ENCODE results near the gene PSME2. TPM values are rescaled to one million over a fixed set of nuclear protein-coding genes. Genes with fewer than 3 reads are reported as not detected.

Gene PSME2, protein sequence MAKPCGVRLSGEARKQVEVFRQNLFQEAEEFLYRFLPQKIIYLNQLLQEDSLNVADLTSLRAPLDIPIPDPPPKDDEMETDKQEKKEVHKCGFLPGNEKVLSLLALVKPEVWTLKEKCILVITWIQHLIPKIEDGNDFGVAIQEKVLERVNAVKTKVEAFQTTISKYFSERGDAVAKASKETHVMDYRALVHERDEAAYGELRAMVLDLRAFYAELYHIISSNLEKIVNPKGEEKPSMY
- total RNA-seq (2014; rRNA removed; shearing (Covaris generic)) = 241 and 245 TPM in 2 replicates

DNA sequence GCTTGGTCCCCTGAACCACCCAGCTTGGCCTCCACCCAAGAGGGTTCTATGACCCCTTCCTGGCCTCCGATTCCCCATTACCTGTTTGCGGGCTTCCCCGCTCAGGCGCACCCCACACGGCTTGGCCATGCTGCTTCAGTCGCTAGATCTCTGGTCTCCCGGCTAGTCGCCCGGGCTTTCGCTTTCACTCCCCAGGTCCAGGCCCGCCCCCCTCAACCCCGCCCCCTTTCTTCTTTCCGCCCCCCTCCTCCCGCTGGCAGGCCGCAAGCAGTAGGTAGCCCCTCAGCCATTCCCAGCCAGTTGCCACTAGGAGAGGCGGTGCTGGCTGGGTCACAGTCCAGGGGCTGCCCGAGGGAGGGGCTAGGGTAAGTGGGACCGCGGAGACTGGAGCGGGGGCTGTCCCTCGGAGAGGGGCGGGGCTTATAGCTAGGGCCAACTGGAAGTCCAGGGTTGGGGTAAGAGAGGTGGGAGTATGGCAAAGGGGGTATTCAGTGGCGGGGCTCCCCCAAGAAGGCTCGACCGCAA is at the start of gene PSME2:
PSME2 (minus strand) TSS at position 158 of the 525 bp plus-strand sequence; CDS start at position 129, 29 bp downstream.
- DNase-seq (ENCODE audit: low read depth) = peak; percentile 100

DNA sequence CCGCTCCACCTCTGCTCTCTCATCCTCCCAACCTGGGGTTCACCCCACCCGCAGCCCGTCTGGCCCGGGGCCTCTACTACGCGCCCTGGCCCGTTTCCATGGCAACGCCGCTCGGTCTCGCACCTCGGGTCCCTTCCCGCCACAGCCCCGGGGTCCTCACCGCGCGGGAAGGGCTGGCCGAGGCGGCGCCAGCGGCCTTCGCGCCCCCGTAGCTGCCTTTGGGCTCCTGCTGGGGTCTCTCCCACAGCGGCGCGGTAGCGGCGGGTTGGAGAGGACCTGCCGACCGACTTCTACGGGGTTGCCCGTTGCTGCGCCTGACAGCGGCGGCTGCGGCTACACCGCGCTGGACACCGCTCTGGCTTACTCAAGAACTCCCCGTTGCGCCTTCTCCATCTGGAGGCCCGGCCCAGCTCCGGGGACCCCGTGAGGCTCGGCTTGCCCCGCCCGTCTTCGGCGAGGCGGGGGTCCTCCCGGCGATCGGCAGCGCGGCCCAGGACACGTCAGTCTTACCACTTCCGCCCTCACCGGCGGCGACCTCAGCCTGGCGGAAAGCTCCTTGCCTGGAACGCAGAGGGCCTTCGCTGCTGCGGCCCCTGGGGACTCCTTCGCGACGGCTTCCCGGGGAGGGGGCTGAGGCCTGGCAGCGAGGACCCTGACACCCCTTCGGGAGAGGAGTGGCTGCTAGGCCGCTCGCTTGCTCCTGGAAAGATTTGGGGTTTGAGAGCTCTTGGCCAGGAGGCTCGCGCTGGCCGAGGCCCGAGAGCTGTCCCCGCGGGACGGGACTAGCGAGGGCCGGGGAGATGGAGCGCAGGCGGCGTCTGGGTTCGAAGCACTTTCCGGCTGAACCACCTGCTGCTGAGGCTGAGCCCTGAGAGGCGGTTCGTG is 49.0 kb upstream of the PSME2 start, which contains the start of gene TM9SF1:
TM9SF1 (minus strand) TSS at position 256 of the 885 bp plus-strand sequence. CDS start 422 bp downstream, outside the sequence.
- peak; percentile 95 for DNase-seq (ENCODE audit: low read depth)

DNA sequence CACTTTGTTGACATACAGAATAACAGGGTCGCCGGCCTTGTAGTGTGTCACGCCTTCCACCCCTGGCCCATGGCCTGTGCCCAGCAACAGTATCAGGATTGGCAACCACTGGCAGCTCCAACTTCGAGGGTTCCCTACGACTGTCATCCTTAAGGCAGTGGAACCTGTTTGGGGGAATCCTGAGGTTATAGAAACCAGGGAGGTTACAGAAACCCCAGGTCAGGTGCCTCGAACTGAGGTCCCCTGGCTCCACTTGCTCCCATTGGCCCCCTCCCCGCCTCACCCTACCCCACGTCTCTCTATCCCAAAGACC is 48.4 kb upstream of the PSME2 start:
- DNase-seq (ENCODE audit: low read depth) = no peak

DNA sequence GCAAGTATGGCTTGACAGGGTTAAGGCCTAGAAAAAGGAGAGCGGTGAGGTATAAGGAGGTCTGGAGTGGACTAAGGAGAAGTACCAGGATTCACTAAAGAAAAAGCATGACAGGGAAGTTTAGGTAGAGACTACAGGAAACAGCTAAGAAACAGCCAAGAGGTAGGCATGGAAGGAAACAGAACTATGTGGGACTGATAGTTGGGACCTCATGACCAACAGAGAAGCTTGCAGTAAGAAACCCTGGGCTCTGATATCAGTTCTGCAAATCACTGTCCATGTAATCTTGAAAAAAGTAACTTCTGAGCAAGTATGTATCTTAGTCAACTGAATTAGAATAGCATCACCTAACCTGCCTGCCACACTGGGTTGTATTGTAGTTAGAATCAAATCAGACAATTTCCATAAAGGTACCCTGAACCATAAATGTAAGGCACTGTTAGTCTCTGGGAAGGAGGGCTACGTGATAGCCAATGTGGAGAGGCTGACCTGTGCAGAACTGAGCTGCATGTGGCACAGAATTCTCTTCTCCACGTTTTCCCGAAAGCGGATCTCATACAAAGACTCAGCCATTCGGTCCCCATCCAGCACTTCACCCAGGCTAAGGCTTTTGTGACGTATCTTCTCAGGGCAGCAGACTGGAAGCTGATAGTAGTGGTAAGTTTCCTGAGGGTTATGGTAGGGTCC is 47.9 kb upstream of the PSME2 start:
- DNase-seq (ENCODE audit: low read depth) = no peak

DNA sequence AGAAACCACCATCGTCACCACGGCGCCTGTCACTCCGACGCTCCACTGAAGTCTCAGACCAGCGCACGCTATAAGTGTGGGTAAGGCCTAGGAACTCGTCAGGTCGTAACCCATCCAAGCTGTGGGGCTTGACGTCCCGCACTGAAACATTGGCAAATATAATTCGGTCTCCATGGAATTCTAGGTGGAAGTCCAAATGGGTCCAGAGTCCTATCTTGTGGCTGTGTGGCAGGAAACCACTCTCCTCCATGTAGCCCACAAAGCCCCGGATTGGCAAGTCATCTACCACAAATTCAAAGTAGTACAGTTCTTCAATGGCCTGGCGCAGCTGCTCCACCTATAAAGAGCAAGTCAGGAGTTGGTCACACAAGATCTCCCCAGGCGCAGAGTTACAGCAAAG is 46.5 kb upstream of the PSME2 start:
- DNase-seq (ENCODE audit: low read depth) = no peak

DNA sequence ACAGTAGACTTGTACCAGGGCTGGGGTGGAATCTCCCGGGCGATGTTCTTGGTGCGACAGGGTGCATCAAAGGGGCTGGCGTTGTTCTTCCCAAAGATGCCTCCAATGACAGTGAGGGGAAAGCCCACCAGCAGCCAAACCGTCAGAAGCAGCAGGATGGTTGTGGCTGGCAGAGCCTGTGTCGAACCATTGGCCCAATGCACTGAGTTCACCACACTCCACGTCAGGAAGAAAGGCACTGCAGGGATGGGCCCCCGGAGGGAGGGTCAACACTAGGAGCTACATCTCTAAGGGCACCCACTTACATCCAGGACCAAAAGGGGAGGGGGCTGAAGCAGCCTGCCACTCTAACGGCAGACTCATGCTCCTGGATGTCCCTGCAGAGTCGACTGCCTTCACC is 44.0 kb upstream of the PSME2 start:
- DNase-seq (ENCODE audit: low read depth) = no peak

DNA sequence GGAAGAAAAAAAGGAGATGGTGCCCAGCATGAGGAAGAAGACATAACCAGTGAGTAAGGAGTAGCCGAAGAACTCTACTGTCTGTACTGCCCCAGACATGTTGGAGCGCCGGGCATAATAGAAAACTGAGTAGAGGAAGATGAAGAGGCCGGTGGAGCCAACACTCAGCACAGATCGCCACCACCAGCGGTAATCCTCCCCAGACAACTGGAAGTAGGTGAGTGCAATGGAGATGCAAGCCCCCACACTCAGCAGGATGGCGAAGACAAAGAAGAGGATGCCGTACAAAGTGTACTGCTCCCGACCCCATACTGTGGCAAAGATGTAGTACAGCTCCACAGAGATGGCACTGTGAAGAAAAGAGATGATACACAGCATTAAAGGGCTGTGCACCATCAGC is 43.0 kb upstream of the PSME2 start:
- DNase-seq (ENCODE audit: low read depth) = no peak

DNA sequence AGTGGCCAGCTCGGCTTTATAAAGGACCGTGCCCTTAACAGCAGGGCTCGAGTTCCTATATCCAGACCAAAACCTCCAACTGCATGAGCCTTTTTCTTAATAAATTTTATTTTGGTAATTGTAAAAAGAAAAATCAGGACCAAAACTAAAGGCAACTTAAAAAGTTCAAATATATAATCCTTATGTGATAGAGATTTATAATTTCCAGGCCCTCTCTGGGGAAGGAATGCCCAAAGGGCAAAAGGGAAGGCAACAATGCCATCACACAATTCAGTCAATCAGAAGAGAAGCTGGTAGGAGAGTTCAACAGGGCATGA is 42.6 kb upstream of the PSME2 start:
- no peak for DNase-seq (ENCODE audit: low read depth)

DNA sequence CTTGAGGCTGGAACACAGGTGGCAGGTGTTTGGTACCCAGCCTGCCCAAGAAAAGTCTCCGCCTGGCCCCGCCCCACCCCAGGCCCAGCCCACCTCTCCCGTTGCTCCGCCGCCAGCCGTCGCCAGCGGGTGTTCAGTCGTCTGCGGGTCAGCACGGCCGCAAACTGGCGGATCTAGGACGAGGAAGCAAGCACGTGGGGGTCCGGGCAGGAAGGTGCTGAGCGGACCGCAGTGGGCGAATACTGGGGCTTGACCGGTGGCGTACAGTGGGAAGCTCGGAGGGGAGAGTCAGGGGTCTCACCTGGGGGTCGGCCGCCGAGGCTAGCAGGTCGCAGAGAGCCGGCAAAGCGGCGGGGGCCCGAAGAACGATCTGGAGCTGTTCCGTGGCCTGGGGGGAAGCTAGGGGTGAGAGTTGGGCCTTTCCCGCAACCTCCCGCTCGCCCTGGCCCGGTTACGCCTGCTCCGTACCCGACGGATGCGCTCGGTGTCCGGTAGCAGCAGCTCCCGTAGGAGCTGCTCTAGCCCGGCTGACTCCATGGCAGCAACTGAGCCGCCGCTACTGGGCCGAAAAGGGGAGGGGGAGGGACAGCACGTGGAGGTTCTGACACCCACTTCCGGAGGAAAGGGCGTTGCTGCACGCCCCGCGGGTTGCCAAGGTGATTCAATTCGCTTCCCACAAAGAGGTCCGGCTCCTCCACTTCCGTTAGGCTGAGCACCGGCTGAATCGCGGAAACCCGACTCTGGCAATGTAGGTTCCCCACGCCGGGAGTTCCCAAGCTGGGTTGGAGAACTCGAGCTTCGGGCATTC is 42.0 kb upstream of the PSME2 start, which contains the start of gene IPO4:
IPO4 (minus strand) TSS at position 566 of the 808 bp plus-strand sequence; CDS start at position 537, 29 bp downstream.
- peak; percentile 99 for DNase-seq (ENCODE audit: low read depth)

DNA sequence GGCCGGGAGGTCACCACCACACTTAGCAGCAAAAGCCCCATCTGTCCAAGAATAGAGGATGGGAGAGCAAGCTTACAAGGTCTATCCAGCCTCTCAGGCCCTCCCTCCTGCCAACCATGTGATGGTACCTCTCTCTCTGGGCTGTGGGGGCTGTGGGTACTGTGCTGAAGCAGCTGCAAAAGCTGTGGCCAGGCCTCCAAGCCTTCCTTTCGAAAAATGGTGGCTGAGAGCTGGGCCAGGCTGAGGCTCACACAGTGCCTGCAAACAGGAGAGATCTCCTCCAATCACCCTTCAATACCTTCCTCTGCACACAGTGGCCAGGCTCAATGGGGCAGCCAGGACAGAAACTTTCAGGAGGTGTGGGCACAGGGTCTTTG is 41.1 kb upstream of the PSME2 start:
- no peak for DNase-seq (ENCODE audit: low read depth)

DNA sequence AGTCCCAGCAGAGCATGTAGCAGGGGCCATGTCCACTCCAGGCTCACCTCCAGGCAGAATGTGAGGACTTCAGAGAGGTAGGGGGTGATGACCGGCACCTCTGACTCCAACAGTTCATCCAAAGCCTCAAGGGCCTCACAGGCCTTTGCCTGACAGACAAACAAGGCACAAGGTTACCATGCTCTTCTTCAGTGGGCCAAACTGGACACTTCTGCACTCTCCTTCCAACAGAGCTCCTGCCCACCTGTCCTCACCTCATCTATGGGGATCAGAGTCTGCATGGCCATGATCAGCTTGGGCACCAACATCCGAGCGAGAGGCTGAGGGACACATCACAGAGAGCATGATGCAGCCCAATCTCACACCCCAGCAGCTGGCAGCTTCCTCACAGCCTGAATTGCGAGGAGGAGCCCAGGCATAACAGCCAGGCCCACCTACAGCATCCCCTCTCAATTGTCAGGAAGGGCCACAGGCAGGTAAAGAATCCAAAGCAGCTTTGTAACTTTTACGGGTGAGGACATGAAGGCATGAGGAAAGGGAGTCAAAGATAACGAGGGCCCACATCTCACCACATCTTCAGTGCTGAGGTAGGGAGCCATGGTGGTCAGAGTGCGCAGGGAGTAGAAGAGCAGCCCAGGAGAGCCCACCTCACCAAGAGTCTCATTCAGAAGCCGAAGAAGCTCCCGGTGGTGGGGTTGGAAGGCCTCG is 40.6 kb upstream of the PSME2 start:
- no peak for DNase-seq (ENCODE audit: low read depth)

DNA sequence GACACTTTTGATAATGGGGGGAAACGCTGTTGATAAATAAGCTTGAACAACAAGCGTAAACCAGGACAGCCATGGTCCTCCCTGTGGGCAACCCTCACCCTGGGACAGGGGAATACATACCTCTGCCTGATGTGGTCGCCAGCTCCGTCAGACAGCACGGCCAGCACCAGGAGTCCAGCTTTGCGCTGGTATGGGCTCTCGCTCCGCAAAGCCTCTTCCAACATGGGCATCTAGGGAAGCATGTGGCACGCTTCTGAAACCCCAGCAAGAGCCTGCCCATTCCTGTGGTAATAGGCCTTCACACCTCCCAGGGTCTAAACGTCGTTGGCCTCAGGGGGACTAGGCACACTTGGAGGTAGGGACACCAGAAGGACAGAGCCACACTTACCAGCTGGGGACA is 39.3 kb upstream of the PSME2 start:
- no peak for DNase-seq (ENCODE audit: low read depth)

DNA sequence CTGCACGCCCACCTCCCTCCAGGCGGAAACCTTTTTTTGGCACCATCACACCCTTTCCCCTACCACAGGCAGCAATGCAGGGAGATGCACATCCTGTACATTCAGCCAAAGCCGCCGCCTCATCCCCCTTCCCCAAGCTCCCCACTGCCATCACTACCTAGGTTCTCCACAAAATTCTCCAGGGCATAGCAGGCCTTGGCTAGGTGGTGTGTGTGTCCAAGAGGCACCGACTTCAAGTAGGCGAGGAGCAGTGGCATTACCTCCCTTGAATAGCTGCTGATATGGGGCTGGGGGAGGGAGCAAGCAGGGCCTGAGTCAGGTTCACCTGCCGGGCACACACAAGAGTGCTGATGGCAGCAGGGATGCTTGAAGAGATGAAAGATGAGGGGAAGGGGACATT is 38.6 kb upstream of the PSME2 start:
- DNase-seq (ENCODE audit: low read depth) = no peak

DNA sequence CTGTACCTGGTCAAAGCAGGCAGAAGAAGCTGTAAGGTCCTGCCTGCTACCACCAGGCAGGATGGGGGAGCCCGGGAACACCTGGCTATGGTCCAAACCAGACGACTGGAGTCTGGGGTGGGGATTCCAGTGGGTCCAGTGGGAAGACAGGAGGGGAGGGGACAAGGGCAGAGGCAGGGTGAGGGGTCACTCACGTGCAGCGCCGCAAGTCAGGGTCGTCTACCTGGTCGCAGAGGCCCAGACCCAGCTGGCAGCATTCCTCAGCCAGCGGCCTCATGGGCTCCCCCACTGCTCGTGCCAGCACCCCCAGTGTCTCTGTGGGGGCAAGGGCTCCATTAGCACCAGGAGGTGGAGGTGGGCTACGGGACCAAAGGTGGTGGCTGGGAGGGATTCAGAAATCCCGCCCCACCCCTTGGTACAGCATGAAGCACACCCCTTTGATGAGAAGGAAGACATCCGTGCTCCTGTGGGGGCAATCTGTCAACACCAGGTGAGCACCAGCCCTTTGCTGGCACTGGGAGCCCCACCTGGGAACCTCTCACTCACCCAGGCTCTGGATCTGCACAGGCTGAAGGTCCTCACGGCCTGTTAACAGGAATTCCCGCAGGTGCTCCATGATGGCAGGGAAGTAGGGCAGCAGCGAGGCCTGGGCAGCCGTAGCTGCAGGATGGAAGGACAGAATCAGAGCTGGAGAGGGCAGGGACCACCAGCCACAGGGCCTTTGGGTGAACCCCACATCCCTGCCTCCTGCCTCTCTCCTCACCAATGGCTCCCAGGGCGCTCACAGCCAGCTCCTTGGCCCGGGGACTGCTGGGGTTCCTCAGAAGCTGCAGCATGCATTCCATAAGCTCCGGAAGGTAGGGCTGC is 37.9 kb upstream of the PSME2 start:
- no peak for DNase-seq (ENCODE audit: low read depth)

DNA sequence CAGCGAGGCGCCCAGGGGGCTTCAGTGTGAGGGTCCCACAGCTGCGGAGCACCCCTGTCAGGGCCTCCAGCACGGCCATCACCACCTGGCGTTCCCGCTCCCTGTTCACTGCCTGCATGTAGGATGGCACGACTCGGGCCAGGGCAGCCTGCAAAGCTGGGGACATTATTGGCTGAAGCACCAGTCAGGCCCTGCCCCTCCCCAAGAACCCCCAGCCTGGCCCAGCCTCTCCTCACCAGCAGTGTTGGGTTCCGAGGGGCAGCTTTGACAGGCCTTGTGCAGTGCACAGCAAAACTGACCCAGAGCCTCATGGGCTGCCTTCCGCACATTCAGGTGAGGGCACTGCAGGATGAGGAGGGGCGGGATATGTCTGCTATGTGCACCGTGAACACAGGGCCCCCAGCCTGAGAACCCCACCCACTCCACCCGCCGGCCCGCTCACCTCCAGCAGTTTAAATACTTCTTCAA is 36.6 kb upstream of the PSME2 start:
- DNase-seq (ENCODE audit: low read depth) = no peak

DNA sequence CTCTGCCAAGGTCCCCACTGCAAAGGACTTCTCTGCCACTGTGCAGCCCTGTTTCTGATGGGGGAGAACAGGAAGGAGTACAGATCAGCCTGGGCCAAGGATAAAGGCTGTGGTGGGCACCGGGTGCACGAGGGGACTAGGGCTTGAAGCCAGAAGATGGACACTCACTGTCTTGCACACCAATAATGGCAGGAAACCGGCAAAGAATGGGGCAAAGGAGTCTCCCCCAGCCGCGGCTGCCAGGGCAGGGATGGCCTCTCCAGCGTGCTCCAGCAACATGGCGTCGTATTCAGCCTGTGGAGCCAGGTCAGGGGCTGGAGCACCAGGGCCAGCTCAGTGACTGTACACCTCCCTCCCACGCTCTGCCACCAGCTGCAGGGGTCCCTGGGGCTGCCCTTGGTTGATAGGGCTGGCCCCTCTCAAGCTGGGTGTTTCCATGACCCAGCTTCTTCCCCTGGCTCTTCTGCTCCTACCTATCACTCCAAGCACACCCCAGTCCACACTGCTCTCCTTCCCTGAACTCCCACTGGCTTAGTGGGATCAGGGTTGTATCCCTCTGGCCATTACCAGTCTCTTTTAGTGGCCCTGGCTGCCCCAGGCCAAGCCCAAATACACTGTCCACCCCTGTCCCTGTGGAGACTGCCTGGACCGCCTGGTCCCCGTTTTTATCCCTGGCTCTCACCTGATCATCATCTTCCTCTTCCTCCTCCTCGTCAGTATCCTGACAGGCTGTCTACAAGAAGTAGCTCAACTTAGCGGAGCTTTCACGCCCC is 35.9 kb upstream of the PSME2 start:
- no peak for DNase-seq (ENCODE audit: low read depth)

DNA sequence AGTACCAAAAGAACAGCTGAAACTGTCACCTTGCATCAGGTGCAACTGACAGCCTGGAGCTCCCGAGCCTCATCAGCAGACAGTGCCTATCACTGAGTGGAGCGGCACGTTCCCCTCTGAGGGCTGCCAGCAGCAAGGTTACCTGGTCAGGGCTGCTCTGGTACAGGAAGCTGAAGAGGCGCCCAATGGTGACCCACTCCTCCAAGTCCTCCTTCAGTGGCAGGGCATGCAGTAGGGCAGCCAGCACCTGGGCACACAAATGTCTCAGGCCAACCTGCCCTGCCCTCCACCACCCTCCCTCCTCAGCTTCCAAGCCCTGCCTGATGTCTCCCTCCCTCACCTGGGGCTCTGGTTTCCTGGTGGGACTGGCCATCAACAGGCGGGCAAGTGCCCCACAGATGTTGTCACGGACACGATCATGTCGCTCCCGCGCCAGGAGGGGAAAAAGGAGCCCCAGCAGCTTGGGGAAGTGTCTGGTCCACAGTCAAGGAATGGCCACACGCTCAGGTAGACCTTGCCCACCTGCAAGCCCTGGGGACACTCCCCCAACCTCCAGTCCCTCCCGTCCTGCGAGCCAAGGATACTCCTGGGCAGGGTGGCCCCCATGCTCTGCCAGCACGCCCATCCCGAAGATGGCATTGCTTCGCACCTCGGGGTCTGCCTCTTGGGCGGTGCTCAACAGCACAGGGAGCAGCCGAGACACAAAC is 35.1 kb upstream of the PSME2 start:
- no peak for DNase-seq (ENCODE audit: low read depth)
